GM19372 (cell line): ENCODE results near the gene TNRC18.
"Not testable (repeated sequence)": the region's sequence is repeated elsewhere in the genome, so short reads cannot be mapped to it uniquely, and the experiment has no call there.

ENCODE experiments used
- ATAC-seq: cut with Tn5 transposase; IDR thresholded peaks from one replicate; pipeline ENCODE4 v1.9.1; 2021; ENCODE audit warnings: mild to moderate bottlenecking, low read depth, moderate library complexity; ENCODE audit not compliant: unreplicated experiment

TNRC18 gene

GRCh38 chr7:5423306-5423975 is at the start of gene TNRC18:
TSS of gene TNRC18 (minus strand) at chr7:5423834. CDS start at chr7:5421246, 2,588 bp downstream.
- no peak for ATAC-seq

GRCh38 chr7:5472432-5473315 is 49.0 kb upstream of the TNRC18 start:
- ATAC-seq = no peak

- not testable (repeated sequence) for ATAC-seq
These were observed 48.0 kb upstream of the TNRC18 start for GRCh38 chr7:5471623-5472022.

GRCh38 chr7:5470816-5471215 is 47.2 kb upstream of the TNRC18 start:
- no peak for ATAC-seq

GRCh38 chr7:5470167-5470532 is 46.5 kb upstream of the TNRC18 start:
- ATAC-seq = no peak

GRCh38 chr7:5469375-5470166 is 45.9 kb upstream of the TNRC18 start:
- no peak for ATAC-seq

- no peak for ATAC-seq
These were observed 44.0 kb upstream of the TNRC18 start for GRCh38 chr7:5467645-5468044.

- no peak for ATAC-seq
These were observed 42.9 kb upstream of the TNRC18 start for GRCh38 chr7:5466551-5466950.

GRCh38 chr7:5463031-5463430 is 39.4 kb upstream of the TNRC18 start:
- ATAC-seq = no peak

GRCh38 chr7:5462216-5462615 is 38.6 kb upstream of the TNRC18 start:
- ATAC-seq = no peak

GRCh38 chr7:5458921-5459480 is 35.4 kb upstream of the TNRC18 start:
- ATAC-seq = no peak

GRCh38 chr7:5457245-5457735 is 33.7 kb upstream of the TNRC18 start:
- ATAC-seq = no peak

- no peak for ATAC-seq
These were observed 32.8 kb upstream of the TNRC18 start for GRCh38 chr7:5456409-5456808.

GRCh38 chr7:5455581-5456219 is 32.1 kb upstream of the TNRC18 start:
- ATAC-seq = no peak

- ATAC-seq = no peak
These were observed 31.5 kb upstream of the TNRC18 start for GRCh38 chr7:5455175-5455574.

GRCh38 chr7:5454485-5454884 is 30.9 kb upstream of the TNRC18 start:
- no peak for ATAC-seq

GRCh38 chr7:5453566-5454075 is 30.0 kb upstream of the TNRC18 start:
- no peak for ATAC-seq

- no peak for ATAC-seq
These were observed 29.4 kb upstream of the TNRC18 start for GRCh38 chr7:5452937-5453540.

GRCh38 chr7:5452470-5452899 is 28.9 kb upstream of the TNRC18 start:
- no peak for ATAC-seq
